ENCODE results near the gene PPFIBP1. TPM values are rescaled to one million over a fixed set of nuclear protein-coding genes. Genes with fewer than 3 reads are reported as not detected.
A peak's percentile ranks its signal among the peaks of the same experiment; 100 is the strongest.

PPFIBP1 gene
- total and polyA plus RNA-seq, 2 of the 4 experiments (the other 2 are of a cell fraction), result 30.4 to 72.2 TPM

GRCh38 chr12:27573972-27574371, 50.0 kb downstream of the PPFIBP1 start (continued):
- no peak for TF ChIP-seq RAD21 (IDR thresholded peaks at IDR 0.05; ENCODE audit: low read length)

GRCh38 chr12:27575090-27575761, 51.2 kb downstream of the PPFIBP1 start:
- peak; percentile 42 for ATAC-seq (ENCODE audit: low read depth)
- Histone ChIP-seq H4K5ac (ENCODE audit: low read depth, low read length) (no peak overlapping the region), H3K9me3 (ENCODE audit: control insufficient read depth, insufficient read depth, low read length) (no peaks in the 10 kb centered on the region), H3K36me3 (ENCODE audit: control insufficient read depth, insufficient read depth, low read length) (peaks cover 6% of the 10 kb centered on the region), H4K8ac (ENCODE audit: low read depth in 2 of 2, low read length in 2 of 2) (peak overlapping the region in 1 of 2 experiments; percentile 28; a peak in 1 of 4 replicates), H3K4ac (ENCODE audit: low read depth, low read length) (peak overlapping the region; percentile 61; the same call in 1 of the 2 replicates), H2AK9ac (replicated peaks; ENCODE audit: low read depth, low read length, poor library complexity) (no peak overlapping the region), H3K27ac (ENCODE audit: insufficient read depth, low read length) (peak overlapping the region; percentile 25; the same call in 1 of the 2 replicates), H4K91ac (ENCODE audit: insufficient read depth, low read depth, low read length) (no peak overlapping the region), H3K79me1 (ENCODE audit: low read depth in 1 of 2, low read length in 2 of 2) (peaks cover 12 to 54% of the 10 kb centered on the region in 2 experiments), H2BK20ac (ENCODE audit: low read depth, low read length) (peak overlapping the region; percentile 39; the same call in 1 of the 2 replicates), H3K23ac (ENCODE audit: low read depth, low read length) (peak overlapping the region; percentile 17; the same call in 1 of the 2 replicates), H4K20me1 (ENCODE audit: insufficient read depth, low read length) (no peaks in the 10 kb centered on the region), H3K4me2 (ENCODE audit: low read depth, low read length) (peak overlapping the region; percentile 79; the same call in 1 of the 2 replicates), H2AFZ (replicated peaks; ENCODE audit: low read length, poor library complexity) (no peak overlapping the region), H3K14ac (replicated peaks; ENCODE audit: low read depth, low read length) (peak overlapping the region; percentile 33; the same call in 1 of the 2 replicates), H2BK120ac (ENCODE audit: low read depth, low read length) (peak overlapping the region; percentile 63; the same call in 1 of the 2 replicates), H3K18ac (ENCODE audit: low read depth, low read length) (no peak overlapping the region), H2BK15ac (ENCODE audit: low read depth, low read length) (peak overlapping the region; percentile 56; the same call in 1 of the 3 replicates), H3K56ac (ENCODE audit: extremely low read depth, insufficient read depth, low read length) (no peak overlapping the region), H3K9me1 (ENCODE audit: insufficient read depth, low read length) (no peaks in the 10 kb centered on the region; the same call in 1 of the 2 replicates), H2BK5ac (ENCODE audit: low read depth, low read length, poor library complexity, severe bottlenecking) (peak overlapping the region; percentile 93), H3K27me3 (ENCODE audit: control insufficient read depth, insufficient read depth, low read length) (no peaks in the 10 kb centered on the region), H2AK5ac (ENCODE audit: low read depth, low read length) (no peak overlapping the region), H3K4me1 (ENCODE audit: control insufficient read depth, insufficient read depth, low read length) (peaks cover 16% of the 10 kb centered on the region), H3K9ac (ENCODE audit: low read depth, low read length) (no peak overlapping the region), H3K4me3 (ENCODE audit: insufficient read depth, low read depth, low read length) (no peak overlapping the region)
- DNase-seq, result peak; percentile 41
- dilution Hi-C loops (cut with HindIII; ENCODE audit: low sequenced_read_pairs, unreplicated experiment), result no loop called here
- intact Hi-C loops (cut with micrococcal nuclease), result no loop called here
- in situ Hi-C loops (cut with MboI; ENCODE audit: low sequenced_read_pairs), result no loop called here
- ChIA-PET POLR2A (ENCODE audit: unreplicated experiment) (no interaction called here), CTCF (no interaction called here)
- TF ChIP-seq MAFK (IDR thresholded peaks at IDR 0.05; ENCODE audit: low read depth, low read length), result no peak
- no peak for TF ChIP-seq CEBPB (IDR thresholded peaks at IDR 0.05; ENCODE audit: low read depth, low read length)
- TF ChIP-seq BHLHE40 (IDR thresholded peaks at IDR 0.05; ENCODE audit: low read depth, low read length), result no peak
- TF ChIP-seq FOS (IDR thresholded peaks at IDR 0.05; ENCODE audit: low read depth, low read length), result no peak
- BruUV-seq (replicated peaks), result no TSS peak

Measured in IMR-90 (cell line).